CD14-positive monocyte (primary cell): ENCODE results near the gene SLC35G2. TPM values are rescaled to one million over a fixed set of nuclear protein-coding genes. Genes with fewer than 3 reads are reported as not detected.
A peak's percentile ranks its signal among the peaks of the same experiment; 100 is the strongest.

Experiments used
- DNase-seq, 3 donors: peaks; one replicate each; pipeline ENCODE4 v3.0.0-alpha.2; 2011 to 2022
- H2AFZ ChIP-seq: 2 replicates; pipeline ENCODE4 v1.6.0; 2012; ENCODE audit warnings: mild to moderate bottlenecking, low read depth, low read length, inconsistent platforms; ENCODE audit not compliant: insufficient read depth, poor library complexity, severe bottlenecking
- H3K27ac ChIP-seq, 2 donors: 1 replicate in 1 of 2; 2 replicates in 1 of 2; pipeline ENCODE4 v1.5.1; 2012 to 2013; ENCODE audit warnings: low read length in 2 of 2, control low read depth in 1 of 2, inconsistent platforms in 1 of 2, low read depth in 1 of 2, mild to moderate bottlenecking in 1 of 2
- H3K27me3 ChIP-seq, 2 donors: one replicate each; pipeline versions ENCODE4 v1.6.0 to v1.6.1; 2011 to 2013; ENCODE audit warnings: low read length in 2 of 2; ENCODE audit not compliant: control insufficient read depth in 2 of 2, insufficient read depth in 2 of 2
- H3K36me3 ChIP-seq, 2 donors: replicated peaks in 1 of 2; 1 replicate in 1 of 2; 2 replicates in 1 of 2; pipeline versions ENCODE4 v1.5.1 to v1.6.1; 2012 to 2013; ENCODE audit warnings: low read length in 2 of 2, control low read depth in 1 of 2, inconsistent platforms in 1 of 2, mild to moderate bottlenecking in 1 of 2; ENCODE audit not compliant: insufficient read depth in 2 of 2, control insufficient read depth in 1 of 2
- H3K4me1 ChIP-seq, 2 donors: 1 replicate in 1 of 2; 2 replicates in 1 of 2; pipeline versions ENCODE4 v1.5.1 to v1.6.1; 2012 to 2013; ENCODE audit warnings: low read length in 2 of 2, control low read depth in 1 of 2, inconsistent platforms in 1 of 2, mild to moderate bottlenecking in 1 of 2, moderate library complexity in 1 of 2; ENCODE audit not compliant: insufficient read depth in 2 of 2, control insufficient read depth in 1 of 2
- H3K4me2 ChIP-seq: replicated peaks from 2 replicates; pipeline ENCODE3; 2012; ENCODE audit warnings: low read length, moderate library complexity, mild to moderate bottlenecking; ENCODE audit not compliant: poor library complexity, severe bottlenecking; ENCODE audit errors: extremely low read depth
- H3K4me3 ChIP-seq, 3 experiments: fragments of 200-600 bp in 1 of 3; sonication (generic) in 1 of 3; replicated peaks in 1 of 3; 1 replicate in 2 of 3; 2 replicates in 1 of 3; pipeline ENCODE4 v1.5.1; 2011 to 2013; ENCODE audit warnings: low read length in 3 of 3, mild to moderate bottlenecking in 3 of 3, control low read depth in 2 of 3, low read depth in 2 of 3, inconsistent platforms in 1 of 3, moderate library complexity in 1 of 3
- H3K79me2 ChIP-seq: 2 replicates; pipeline ENCODE4 v1.6.0; 2012; ENCODE audit warnings: mild to moderate bottlenecking, control low read depth, inconsistent platforms, low read length, moderate library complexity; ENCODE audit not compliant: insufficient read depth
- H3K9ac ChIP-seq: 2 replicates; pipeline ENCODE4 v1.6.0; 2017; ENCODE audit warnings: low read length, mild to moderate bottlenecking; ENCODE audit not compliant: insufficient read depth, poor library complexity, severe bottlenecking
- H3K9me3 ChIP-seq, 2 donors: replicated peaks in 1 of 2; 1 replicate in 1 of 2; 2 replicates in 1 of 2; pipeline versions ENCODE4 v1.5.1 to v1.6.1; 2012 to 2013; ENCODE audit warnings: low read length in 2 of 2, control low read depth in 1 of 2; ENCODE audit not compliant: control insufficient read depth in 1 of 2, insufficient read depth in 1 of 2
- H4K20me1 ChIP-seq: 2 replicates; pipeline ENCODE4 v1.6.0; 2012; ENCODE audit warnings: mild to moderate bottlenecking, low read length, control low read depth, moderate library complexity; ENCODE audit not compliant: insufficient read depth
- H3K27ac Mint-ChIP-seq, 7 donors: one replicate each; pipeline ENCODE4 v1.8.0; 2020; ENCODE audit warnings: mild to moderate bottlenecking in 7 of 7, mixed read lengths in 7 of 7, moderate library complexity in 6 of 7, inconsistent platforms in 2 of 7
- H3K27me3 Mint-ChIP-seq, 3 donors: one replicate each; pipeline ENCODE4 v1.8.0; 2021 to 2022; ENCODE audit warnings: low read depth in 3 of 3, mild to moderate bottlenecking in 3 of 3, mixed read lengths in 3 of 3, moderate library complexity in 3 of 3, inconsistent platforms in 1 of 3
- H3K36me3 Mint-ChIP-seq, 2 donors: one replicate each; pipeline ENCODE4 v1.8.0; 2020; ENCODE audit warnings: mixed read lengths in 2 of 2, inconsistent platforms in 1 of 2, mild to moderate bottlenecking in 1 of 2
- H3K4me1 Mint-ChIP-seq: one replicate; pipeline ENCODE4 v1.8.0; 2020; ENCODE audit warnings: mild to moderate bottlenecking, mixed read lengths
- H3K4me3 Mint-ChIP-seq, 2 donors: one replicate each; pipeline ENCODE4 v1.8.0; 2020; ENCODE audit warnings: mild to moderate bottlenecking in 2 of 2, mixed read lengths in 2 of 2, moderate library complexity in 1 of 2
- H3K9me3 Mint-ChIP-seq, 7 donors: one replicate each; pipeline ENCODE4 v1.8.0; 2020 to 2022; ENCODE audit warnings: mixed read lengths in 7 of 7, mild to moderate bottlenecking in 6 of 7, moderate library complexity in 6 of 7, inconsistent platforms in 2 of 7
- WGBS: methylation state at CpG from one replicate; pipeline ENCODE4 v1.1.5; 2013; ENCODE audit warnings: missing lambda C conversion rate; ENCODE audit not compliant: insufficient coverage; 5-methylcytosine and 5-hydroxymethylcytosine counted together
- intact Hi-C, 2 donors: fragments of 100-400 bp; cut with micrococcal nuclease; formaldehyde crosslinking; loops; one replicate each; pipeline versions ENCODE4 v1.15.0 to v1.15.1; 2023
- polyA minus RNA-seq: library from RNA; depleted of rRNA, polyadenylated mRNA; stranded (reverse); fragments of >200 nt; gene quantifications from 2 replicates; pipeline ENCODE4 v1.2.3, GENCODE V29; 2012
- polyA plus RNA-seq, 3 donors: library from polyadenylated mRNA; depleted of rRNA in 1 of 3; unstranded in 2 of 3; stranded (reverse) in 1 of 3; fragments of 300-500 nt in 2 of 3; fragments of >200 nt in 1 of 3; fragmentation: Illumina TruSeq in 2 of 3; gene quantifications; 1 replicate in 2 of 3; 2 replicates in 1 of 3; pipeline ENCODE4 v1.2.3, GENCODE V29; 2012 to 2021
- total RNA-seq, 12 experiments: library from RNA in 1 of 12; stranded (reverse) in 1 of 12; fragments of 120-200 nt in 1 of 12; gene quantifications; one replicate each; pipeline ENCODE4 v1.2.4 and lab custom pipeline; 2013 to 2026; ENCODE audit warnings: mixed read lengths in 6 of 12, inconsistent platforms in 1 of 12
- TF ChIP-seq, protein P1 (sequence below): fragments of 200-600 bp; IDR thresholded peaks from one replicate; pipeline ENCODE4 v1.8.0; 2022; ENCODE audit warnings: antibody characterized with exemption, mild to moderate bottlenecking

SLC35G2 gene
- 0.12 TPM for total RNA-seq (2013)
- polyA plus RNA-seq (not detected), polyA minus RNA-seq (0.08 and 0.14 TPM in 2 replicates), total RNA-seq (lab: John Stamatoyannopoulos, UW) (0 to 4.5 (median 0.08) reads per million in 11 experiments)

- Mint-ChIP-seq H3K36me3 (peaks cover 3 to 6% of the 10 kb centered on the region in 2 donors), H3K27ac (peak within 1 kb of the TSS in 4 of 7 donors; percentile 20 to 87 (median 50)), H3K4me3 (peak within 1 kb of the TSS; percentile 87 to 97), H3K9me3 (peaks cover 0 to 24% (median 12%) of the 10 kb centered on the region in 7 donors), H3K27me3 (peaks cover 38 to 59% (median 40%) of the 10 kb centered on the region in 3 donors), H3K4me1 (peaks cover 19% of the 10 kb centered on the region)
- Histone ChIP-seq H3K4me3 (peak within 1 kb of the TSS; percentile 49 to 71 (median 55)), H2AFZ (peak within 1 kb of the TSS; percentile 79), H3K79me2 (no peaks in the 10 kb centered on the region), H3K27ac (no peak within 1 kb of the TSS), H3K27me3 (peaks cover 33 to 42% of the 10 kb centered on the region in 2 donors), H3K4me1 (peaks cover 20 to 21% of the 10 kb centered on the region in 2 donors), H3K9ac (peak within 1 kb of the TSS; percentile 57), H3K9me3 (no peaks in the 10 kb centered on the region), H3K36me3 (no peaks in the 10 kb centered on the region), H3K4me2 (peak within 1 kb of the TSS; percentile 80), H4K20me1 (no peaks in the 10 kb centered on the region)
- peak in 1 of 3 donors; percentile 9 for DNase-seq
- under 1% methylated on average over 58 of the region's 60 CpGs for WGBS
- intact Hi-C loops: no loop called here
- TF ChIP-seq, protein P1, sequence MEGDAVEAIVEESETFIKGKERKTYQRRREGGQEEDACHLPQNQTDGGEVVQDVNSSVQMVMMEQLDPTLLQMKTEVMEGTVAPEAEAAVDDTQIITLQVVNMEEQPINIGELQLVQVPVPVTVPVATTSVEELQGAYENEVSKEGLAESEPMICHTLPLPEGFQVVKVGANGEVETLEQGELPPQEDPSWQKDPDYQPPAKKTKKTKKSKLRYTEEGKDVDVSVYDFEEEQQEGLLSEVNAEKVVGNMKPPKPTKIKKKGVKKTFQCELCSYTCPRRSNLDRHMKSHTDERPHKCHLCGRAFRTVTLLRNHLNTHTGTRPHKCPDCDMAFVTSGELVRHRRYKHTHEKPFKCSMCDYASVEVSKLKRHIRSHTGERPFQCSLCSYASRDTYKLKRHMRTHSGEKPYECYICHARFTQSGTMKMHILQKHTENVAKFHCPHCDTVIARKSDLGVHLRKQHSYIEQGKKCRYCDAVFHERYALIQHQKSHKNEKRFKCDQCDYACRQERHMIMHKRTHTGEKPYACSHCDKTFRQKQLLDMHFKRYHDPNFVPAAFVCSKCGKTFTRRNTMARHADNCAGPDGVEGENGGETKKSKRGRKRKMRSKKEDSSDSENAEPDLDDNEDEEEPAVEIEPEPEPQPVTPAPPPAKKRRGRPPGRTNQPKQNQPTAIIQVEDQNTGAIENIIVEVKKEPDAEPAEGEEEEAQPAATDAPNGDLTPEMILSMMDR: no peak
These were observed at the start of gene SLC35G2 for GRCh38 chr3:136818769-136819391. Gene SLC35G2 (plus strand): TSS chr3:136819126. CDS start chr3:136854461, 35,335 bp downstream.

DNA sequence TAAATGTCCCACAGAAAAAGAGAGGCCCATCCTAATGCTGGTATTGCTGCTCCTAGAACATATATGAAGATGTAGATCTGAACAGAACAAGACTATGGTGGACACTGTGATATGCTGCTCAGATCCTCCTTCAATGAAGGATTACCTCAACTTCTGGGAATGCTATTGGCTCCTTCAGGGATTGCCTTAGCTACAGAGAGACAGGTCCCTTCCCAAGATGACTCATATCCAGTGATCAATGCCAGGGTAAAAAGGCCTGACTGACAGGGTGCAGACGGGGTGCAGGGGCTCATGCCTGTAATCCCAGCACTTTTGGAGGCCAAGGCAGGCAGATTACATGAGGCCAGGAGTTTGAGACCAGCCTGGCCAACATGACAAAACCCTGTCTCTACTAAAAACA, 46.2 kb upstream of the SLC35G2 start:
- intact Hi-C loops: no loop called here
- H3K4me3 ChIP-seq: no peak overlapping the region
- peaks cover 0 to 2% (median 0%) of the 10 kb centered on the region in 3 donors for H3K27me3 Mint-ChIP-seq
- no peaks in the 10 kb centered on the region for H3K9me3 ChIP-seq
- no peaks in the 10 kb centered on the region for H3K36me3 ChIP-seq
- H3K79me2 ChIP-seq: no peaks in the 10 kb centered on the region
- no peak overlapping the region for H2AFZ ChIP-seq
- WGBS: 88% methylated on average over 1 of the region's 1 CpG
- TF ChIP-seq, protein P1: no peak
- H3K36me3 Mint-ChIP-seq: no peaks in the 10 kb centered on the region
- H3K9me3 Mint-ChIP-seq: peaks cover 0 to 2% (median 0%) of the 10 kb centered on the region in 7 donors
- no peak overlapping the region for H3K9ac ChIP-seq
- H3K27ac Mint-ChIP-seq: no peak overlapping the region
- H3K4me2 ChIP-seq: no peak overlapping the region
- no peaks in the 10 kb centered on the region for H3K4me1 Mint-ChIP-seq
- DNase-seq: no peak
- no peaks in the 10 kb centered on the region for H3K4me1 ChIP-seq
- H3K27ac ChIP-seq: no peak overlapping the region
- H4K20me1 ChIP-seq: no peaks in the 10 kb centered on the region
- H3K27me3 ChIP-seq: no peaks in the 10 kb centered on the region
- no peak overlapping the region for H3K4me3 Mint-ChIP-seq
